Nephron (organoid): Measurements from ENCODE around the gene C4A.

Experiments used
- H3K27ac Mint-ChIP-seq, 3 experiments: 2 replicates each; pipeline ENCODE4 v1.8.0; 2020; ENCODE audit warnings: mixed read lengths in 3 of 3, mild to moderate bottlenecking in 2 of 3, moderate library complexity in 1 of 3
- H3K27me3 Mint-ChIP-seq: 2 replicates; pipeline ENCODE4 v1.8.0; 2021; ENCODE audit warnings: low read depth, mild to moderate bottlenecking, moderate library complexity, mixed read lengths
- H3K36me3 Mint-ChIP-seq: 2 replicates; pipeline ENCODE4 v1.8.0; 2020; ENCODE audit warnings: low read depth, mixed read lengths
- H3K4me1 Mint-ChIP-seq: 2 replicates; pipeline ENCODE4 v1.8.0; 2020; ENCODE audit warnings: mixed read lengths
- H3K4me3 Mint-ChIP-seq, 3 experiments: 2 replicates each; pipeline ENCODE4 v1.8.0; 2020; ENCODE audit warnings: mild to moderate bottlenecking in 3 of 3, mixed read lengths in 3 of 3, moderate library complexity in 2 of 3
- H3K9me3 Mint-ChIP-seq: 2 replicates; pipeline ENCODE4 v1.8.0; 2020; ENCODE audit warnings: mixed read lengths
- TF ChIP-seq, protein P1 (sequence below), 3 experiments: fragments of 200-600 bp; sonication (generic); IDR thresholded peaks; one replicate each; pipeline ENCODE4 v1.5.0; 2021; ENCODE audit warnings: antibody characterized with exemption in 3 of 3; ENCODE audit not compliant: unreplicated experiment in 3 of 3

The C4A gene

DNA sequence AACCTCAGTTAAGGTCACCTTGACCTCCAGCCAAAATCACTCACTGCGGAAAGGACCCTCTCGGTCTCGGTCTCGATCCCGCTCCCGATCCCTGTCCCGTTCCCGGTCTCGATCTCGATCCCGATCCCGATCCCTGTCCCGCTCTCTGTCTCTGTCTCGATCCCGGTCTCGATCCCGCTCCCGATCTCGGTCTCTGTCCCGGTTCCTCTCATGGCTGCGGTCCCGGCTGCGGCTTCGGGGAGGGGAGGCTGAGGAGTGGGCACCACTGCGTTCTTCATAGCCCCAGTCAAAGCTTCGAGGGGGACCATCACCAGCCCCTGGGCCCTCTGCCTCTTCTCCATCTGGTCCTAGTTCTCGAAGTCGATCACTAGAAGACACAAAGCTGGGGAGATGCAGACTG is 27.3 kb upstream of the C4A start:
- Mint-ChIP-seq H3K27ac (no peak overlapping the region), H3K27me3 (no peaks in the 10 kb centered on the region), H3K36me3 (peaks cover 48% of the 10 kb centered on the region), H3K9me3 (no peaks in the 10 kb centered on the region), H3K4me1 (peaks cover 20% of the 10 kb centered on the region), H3K4me3 (peak overlapping the region in 2 of 3 experiments; percentile 46 to 55)
- TF ChIP-seq, protein P1, sequence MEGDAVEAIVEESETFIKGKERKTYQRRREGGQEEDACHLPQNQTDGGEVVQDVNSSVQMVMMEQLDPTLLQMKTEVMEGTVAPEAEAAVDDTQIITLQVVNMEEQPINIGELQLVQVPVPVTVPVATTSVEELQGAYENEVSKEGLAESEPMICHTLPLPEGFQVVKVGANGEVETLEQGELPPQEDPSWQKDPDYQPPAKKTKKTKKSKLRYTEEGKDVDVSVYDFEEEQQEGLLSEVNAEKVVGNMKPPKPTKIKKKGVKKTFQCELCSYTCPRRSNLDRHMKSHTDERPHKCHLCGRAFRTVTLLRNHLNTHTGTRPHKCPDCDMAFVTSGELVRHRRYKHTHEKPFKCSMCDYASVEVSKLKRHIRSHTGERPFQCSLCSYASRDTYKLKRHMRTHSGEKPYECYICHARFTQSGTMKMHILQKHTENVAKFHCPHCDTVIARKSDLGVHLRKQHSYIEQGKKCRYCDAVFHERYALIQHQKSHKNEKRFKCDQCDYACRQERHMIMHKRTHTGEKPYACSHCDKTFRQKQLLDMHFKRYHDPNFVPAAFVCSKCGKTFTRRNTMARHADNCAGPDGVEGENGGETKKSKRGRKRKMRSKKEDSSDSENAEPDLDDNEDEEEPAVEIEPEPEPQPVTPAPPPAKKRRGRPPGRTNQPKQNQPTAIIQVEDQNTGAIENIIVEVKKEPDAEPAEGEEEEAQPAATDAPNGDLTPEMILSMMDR (IDR thresholded peaks at IDR 0.05; ENCODE audit: unreplicated experiment in 3 of 3): no peak

DNA sequence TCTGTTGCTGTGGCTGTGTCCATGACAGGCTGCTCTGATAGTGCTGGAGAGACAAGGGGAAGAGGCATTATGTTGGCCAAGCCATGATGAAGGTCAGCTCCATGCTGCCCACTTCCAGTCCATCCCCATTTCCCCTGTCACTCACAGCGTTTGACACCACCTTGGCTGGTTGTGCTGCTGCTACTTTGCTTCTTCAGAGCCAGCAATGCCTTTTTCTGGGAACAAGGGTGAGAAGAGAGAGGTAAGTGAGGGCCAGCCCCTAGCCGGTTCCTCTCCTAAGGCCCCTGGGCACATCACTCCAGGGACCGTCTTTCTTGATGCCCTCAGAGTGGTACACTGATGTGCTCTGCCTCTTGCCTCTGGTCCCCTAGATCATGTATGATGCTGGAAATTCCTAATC is 25.1 kb upstream of the C4A start:
- TF ChIP-seq, protein P1 (IDR thresholded peaks at IDR 0.05; ENCODE audit: unreplicated experiment in 3 of 3): no peak
- peaks cover 47% of the 10 kb centered on the region for H3K36me3 Mint-ChIP-seq

GRCh38 chr6:31958412-31958740 is 23.5 kb upstream of the C4A start:
- TF ChIP-seq, protein P1 (IDR thresholded peaks at IDR 0.05; ENCODE audit: unreplicated experiment in 3 of 3): no peak
- no peaks in the 10 kb centered on the region for H3K9me3 Mint-ChIP-seq
- peak overlapping the region; percentile 80 to 90 (median 86) for H3K27ac Mint-ChIP-seq
- peak overlapping the region; percentile 99 to 100 (median 99) for H3K4me3 Mint-ChIP-seq
- H3K36me3 Mint-ChIP-seq: peaks cover 49% of the 10 kb centered on the region
- no peaks in the 10 kb centered on the region for H3K27me3 Mint-ChIP-seq
- H3K4me1 Mint-ChIP-seq: peaks cover 20% of the 10 kb centered on the region

More for the DNA sequence above, 25.1 kb upstream of the C4A start:
- H3K4me3 Mint-ChIP-seq: peak overlapping the region; percentile 99 to 100 (median 99)
- no peaks in the 10 kb centered on the region for H3K9me3 Mint-ChIP-seq
- H3K4me1 Mint-ChIP-seq: peaks cover 20% of the 10 kb centered on the region
- no peak overlapping the region for H3K27ac Mint-ChIP-seq
- H3K27me3 Mint-ChIP-seq: no peaks in the 10 kb centered on the region

GRCh38 chr6:31958741-31959739 is 22.8 kb upstream of the C4A start, which contains the start of the genes NELFE and SKIC2:
Gene NELFE, minus strand, starts transcription at chr6:31958971. Its CDS starts 525 bp downstream, at chr6:31958446.
Gene SKIC2, plus strand, starts transcription at chr6:31959175. Its CDS starts 18 bp downstream, at chr6:31959193.
- H3K27me3 Mint-ChIP-seq: no peaks in the 10 kb centered on the region
- TF ChIP-seq, protein P1 (IDR thresholded peaks at IDR 0.05; ENCODE audit: unreplicated experiment in 3 of 3): no peak
- peak within 1 kb of the TSS; percentile 99 to 100 (median 99) for H3K4me3 Mint-ChIP-seq
- H3K9me3 Mint-ChIP-seq: no peaks in the 10 kb centered on the region
- H3K27ac Mint-ChIP-seq: peak within 1 kb of the TSS; percentile 80 to 92 (median 90)
- peaks cover 20% of the 10 kb centered on the region for H3K4me1 Mint-ChIP-seq
- peaks cover 46% of the 10 kb centered on the region for H3K36me3 Mint-ChIP-seq

DNA sequence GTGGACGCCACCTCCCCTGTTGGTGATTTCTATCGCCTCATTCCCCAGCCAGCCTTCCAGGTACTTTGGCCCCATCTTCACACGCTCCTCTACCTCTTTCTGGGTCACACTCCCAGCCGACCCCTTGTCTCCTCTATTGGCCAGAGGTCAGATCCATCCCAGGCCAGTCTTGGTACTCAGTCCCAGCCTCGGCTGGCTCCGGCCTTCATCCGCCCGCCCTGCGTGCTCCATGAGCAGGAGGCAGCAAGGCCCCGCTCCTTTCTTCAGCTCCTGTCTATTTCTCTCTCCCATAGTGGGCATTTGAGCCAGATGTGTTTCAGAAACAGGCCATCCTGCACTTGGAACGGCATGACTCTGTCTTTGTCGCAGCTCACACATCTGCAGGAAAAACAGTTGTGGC is 20.2 kb upstream of the C4A start:
- Mint-ChIP-seq H3K27ac (no peak overlapping the region), H3K36me3 (peaks cover 35% of the 10 kb centered on the region), H3K9me3 (no peaks in the 10 kb centered on the region), H3K27me3 (no peaks in the 10 kb centered on the region), H3K4me1 (peaks cover 20% of the 10 kb centered on the region), H3K4me3 (peak overlapping the region; percentile 61 to 100 (median 99))
- TF ChIP-seq, protein P1 (IDR thresholded peaks at IDR 0.05; ENCODE audit: unreplicated experiment in 3 of 3): no peak
